BJ (cell line): ENCODE measurements around the gene SPTA1. TPM values are rescaled to one million over a fixed set of nuclear protein-coding genes. Genes with fewer than 3 reads are reported as not detected.

ENCODE experiments used
- CTCF ChIA-PET: fragments of 350-600 bp; formaldehyde crosslinking; extraction: SDS; loops from one replicate; lab custom pipeline; 2021; ENCODE audit warnings: antibody characterized with exemption, inconsistent platforms; lab: Yijun Ruan, JAX
- POLR2A ChIA-PET: fragments of 300-600 bp; sonication (Branson Sonifier 250); formaldehyde crosslinking; extraction: SDS; loops from one replicate; lab custom pipeline; 2021; ENCODE audit warnings: antibody characterized with exemption; lab: Charles Lee
- DNase-seq: peaks from one replicate; pipeline ENCODE4 v3.0.0-alpha.2; 2011; ENCODE audit warnings: low read depth
- H3K27me3 ChIP-seq: 2 replicates; pipeline ENCODE4 v1.6.0; 2011; ENCODE audit warnings: low read length; ENCODE audit not compliant: control insufficient read depth, insufficient read depth
- H3K36me3 ChIP-seq: 2 replicates; pipeline ENCODE4 v1.5.1; 2011; ENCODE audit warnings: low read length; ENCODE audit not compliant: control insufficient read depth, insufficient read depth
- H3K4me3 ChIP-seq: 2 replicates; pipeline ENCODE4 v1.5.1; 2011; ENCODE audit warnings: low read depth, mild to moderate bottlenecking, control low read depth, low read length
- polyA plus RNA-seq: library from polyadenylated mRNA; depleted of rRNA; stranded (reverse); fragments of >200 nt; gene quantifications from 2 replicates; pipeline ENCODE4 v1.2.3, GENCODE V29; 2011
- TF ChIP-seq, protein P1 (sequence below): IDR thresholded peaks from 2 replicates; pipeline ENCODE4 v1.5.1; 2011; ENCODE audit warnings: low read depth, mild to moderate bottlenecking, control low read depth, inconsistent platforms, low read length, moderate library complexity; ENCODE audit not compliant: insufficient read depth

SPTA1 gene
- polyA plus RNA-seq, 1 experiment, result not detected

GRCh38 chr1:158613764-158614163 is 72.8 kb downstream of the SPTA1 start:
- Histone ChIP-seq H3K27me3 (no peaks in the 10 kb centered on the region), H3K36me3 (no peaks in the 10 kb centered on the region), H3K4me3 (no peak overlapping the region)
- TF ChIP-seq, protein P1, sequence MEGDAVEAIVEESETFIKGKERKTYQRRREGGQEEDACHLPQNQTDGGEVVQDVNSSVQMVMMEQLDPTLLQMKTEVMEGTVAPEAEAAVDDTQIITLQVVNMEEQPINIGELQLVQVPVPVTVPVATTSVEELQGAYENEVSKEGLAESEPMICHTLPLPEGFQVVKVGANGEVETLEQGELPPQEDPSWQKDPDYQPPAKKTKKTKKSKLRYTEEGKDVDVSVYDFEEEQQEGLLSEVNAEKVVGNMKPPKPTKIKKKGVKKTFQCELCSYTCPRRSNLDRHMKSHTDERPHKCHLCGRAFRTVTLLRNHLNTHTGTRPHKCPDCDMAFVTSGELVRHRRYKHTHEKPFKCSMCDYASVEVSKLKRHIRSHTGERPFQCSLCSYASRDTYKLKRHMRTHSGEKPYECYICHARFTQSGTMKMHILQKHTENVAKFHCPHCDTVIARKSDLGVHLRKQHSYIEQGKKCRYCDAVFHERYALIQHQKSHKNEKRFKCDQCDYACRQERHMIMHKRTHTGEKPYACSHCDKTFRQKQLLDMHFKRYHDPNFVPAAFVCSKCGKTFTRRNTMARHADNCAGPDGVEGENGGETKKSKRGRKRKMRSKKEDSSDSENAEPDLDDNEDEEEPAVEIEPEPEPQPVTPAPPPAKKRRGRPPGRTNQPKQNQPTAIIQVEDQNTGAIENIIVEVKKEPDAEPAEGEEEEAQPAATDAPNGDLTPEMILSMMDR, result no peak
- POLR2A ChIA-PET, result no interaction called here
- no peak for DNase-seq
- CTCF ChIA-PET, result no interaction called here

DNA sequence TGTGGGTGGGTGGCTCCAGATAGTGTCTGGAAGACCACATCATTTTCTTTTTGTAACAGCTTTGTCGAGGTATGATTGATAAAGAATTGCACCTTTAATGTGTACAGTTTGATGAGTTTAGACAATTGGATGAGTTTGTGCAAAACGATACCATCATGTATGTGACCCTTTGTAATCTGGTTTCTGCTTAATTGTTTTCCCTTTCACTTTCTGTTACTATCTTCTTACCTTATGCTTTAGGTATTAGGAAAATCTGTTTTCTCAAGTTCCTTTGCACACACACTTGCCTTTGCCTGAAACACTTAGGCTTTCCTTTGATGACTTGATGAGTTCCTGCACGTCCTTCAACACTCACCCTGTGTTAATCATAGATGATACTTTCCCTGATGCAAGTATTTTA is 74.6 kb downstream of the SPTA1 start:
- ChIA-PET POLR2A (interaction anchor here (0.6 kb wide), 1 partner anchor 22 kb away, joined by 11 read pairs; no protein-coding TSS in a partner anchor), CTCF (no interaction called here)
- TF ChIP-seq, protein P1, result no peak
- H3K27me3 ChIP-seq, result no peaks in the 10 kb centered on the region
- no peaks in the 10 kb centered on the region for H3K36me3 ChIP-seq
- DNase-seq, result no peak
- H3K4me3 ChIP-seq, result no peak overlapping the region

GRCh38 chr1:158607296-158607695 is 79.2 kb downstream of the SPTA1 start:
- Histone ChIP-seq H3K36me3 (no peaks in the 10 kb centered on the region), H3K4me3 (no peak overlapping the region), H3K27me3 (no peaks in the 10 kb centered on the region)
- CTCF ChIA-PET, result no interaction called here
- no peak for DNase-seq
- POLR2A ChIA-PET, result no interaction called here
- TF ChIP-seq, protein P1, result no peak

DNA sequence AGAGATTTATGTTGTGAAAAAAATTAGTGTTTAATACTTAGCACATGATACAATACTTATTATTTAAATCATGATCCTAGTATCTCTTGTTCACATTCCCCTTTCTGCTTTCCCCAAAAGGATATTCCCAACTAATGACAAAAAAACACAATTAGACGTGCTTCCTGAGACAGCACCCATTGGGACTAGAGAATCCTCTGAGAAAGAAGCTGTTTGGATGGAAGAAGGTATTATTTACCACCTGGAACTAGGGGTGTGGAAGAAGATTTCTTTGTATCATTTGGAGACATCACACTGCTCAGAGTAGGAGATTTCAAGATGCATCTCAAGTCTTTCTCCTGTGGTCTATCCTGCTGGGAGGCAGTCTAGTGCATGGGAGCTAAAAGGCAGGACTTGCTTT is 81.5 kb downstream of the SPTA1 start, which contains the start of gene OR10Z1:
TSS of gene OR10Z1 (plus strand) at position 301 of the 400 bp plus-strand sequence. CDS start 1,171 bp downstream, outside the sequence.
- CTCF ChIA-PET, result no interaction called here
- no peak within 1 kb of the TSS for H3K4me3 ChIP-seq
- H3K36me3 ChIP-seq, result no peaks in the 10 kb centered on the region
- POLR2A ChIA-PET, result no interaction called here
- no peaks in the 10 kb centered on the region for H3K27me3 ChIP-seq
- DNase-seq, result no peak
- TF ChIP-seq, protein P1, result no peak

DNA sequence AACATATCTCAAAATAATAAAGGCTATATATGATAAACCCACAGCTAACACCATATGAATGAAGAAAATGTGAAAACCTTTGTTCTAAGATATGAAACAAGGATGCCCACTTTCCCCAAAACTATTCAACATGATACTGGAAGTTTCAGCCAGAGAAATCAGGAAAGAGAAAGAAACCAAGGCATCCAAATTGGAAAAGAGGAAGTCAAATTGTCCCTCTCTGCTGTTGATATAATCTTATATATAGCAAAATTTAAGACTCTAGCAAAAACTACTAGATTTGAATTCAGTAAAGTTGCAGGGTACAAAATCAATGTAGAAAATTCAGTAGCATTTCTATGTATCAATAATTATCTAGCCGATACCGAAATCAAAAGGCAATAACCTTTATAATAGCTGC is 85.8 kb downstream of the SPTA1 start:
- CTCF ChIA-PET, result interaction anchor here (1.4 kb wide), 1 partner anchor 48 kb away, joined by 3 read pairs; no protein-coding TSS in a partner anchor
- POLR2A ChIA-PET, result no interaction called here
- no peak overlapping the region for H3K4me3 ChIP-seq
- TF ChIP-seq, protein P1, result no peak
- no peaks in the 10 kb centered on the region for H3K27me3 ChIP-seq
- H3K36me3 ChIP-seq, result no peaks in the 10 kb centered on the region
- no peak for DNase-seq
